Motor neuron (in vitro differentiated cells): ENCODE results near the gene TSC22D2. TPM values are rescaled to one million over a fixed set of nuclear protein-coding genes. Genes with fewer than 3 reads are reported as not detected.
"Not testable (repeated sequence)": the region's sequence is repeated elsewhere in the genome, so short reads cannot be mapped to it uniquely, and the experiment has no call there.

Experiments
- ATAC-seq, 8 experiments: fragments of 200-7000 bp; cut with Tn5 transposase; replicated peaks in 6 of 8; 2 replicates each; pipeline ENCODE4 v1.8.0; 2021; ENCODE audit warnings: mild to moderate bottlenecking in 8 of 8, moderate library complexity in 8 of 8
- H3K27ac ChIP-seq, 2 donors: fragments of 250-450 bp; sonication (Bioruptor Pico); 2 replicates each; pipeline ENCODE4 v1.9.0; 2021; ENCODE audit warnings: antibody characterized with exemption in 2 of 2, mild to moderate bottlenecking in 2 of 2, moderate library complexity in 1 of 2
- H3K4me1 ChIP-seq, 2 donors: fragments of 250-450 bp; sonication (Bioruptor Pico); replicated peaks in 1 of 2; 2 replicates each; pipeline ENCODE4 v1.6.1; 2021; ENCODE audit warnings: antibody characterized with exemption in 2 of 2, mild to moderate bottlenecking in 2 of 2, moderate library complexity in 1 of 2
- H3K4me3 ChIP-seq, 5 donors: fragments of 250-450 bp; sonication (Bioruptor Pico); 2 replicates each; pipeline ENCODE4 v1.9.0; 2021; ENCODE audit warnings: antibody characterized with exemption in 5 of 5, mild to moderate bottlenecking in 5 of 5, moderate library complexity in 4 of 5
- WGBS, 10 experiments: fragments of 450-650 bp; shearing (Covaris generic); methylation state at CpG; one replicate each; pipeline ENCODE4 v1.0.0; 2022; 5-methylcytosine and 5-hydroxymethylcytosine counted together
- in situ Hi-C, 9 experiments: fragments of 400-800 bp; cut with MboI; loops; one replicate each; pipeline ENCODE4 v1.15.0; 2021; ENCODE audit warnings: low sequenced_read_pairs in 9 of 9, low pct_unique_long_range_greater_than_20kb in 2 of 9; ENCODE audit not compliant: unreplicated experiment in 9 of 9
- total RNA-seq, 8 experiments: library from RNA; unstranded; fragments of 300-600 nt; gene quantifications; 2 replicates each; pipeline versions ENCODE4 v1.2.3 to v1.2.4, GENCODE V29; 2022

TSC22D2 gene
- total RNA-seq, 8 experiments from 2014 or later = 10.1 to 33.8 (median 19.1) TPM

DNA sequence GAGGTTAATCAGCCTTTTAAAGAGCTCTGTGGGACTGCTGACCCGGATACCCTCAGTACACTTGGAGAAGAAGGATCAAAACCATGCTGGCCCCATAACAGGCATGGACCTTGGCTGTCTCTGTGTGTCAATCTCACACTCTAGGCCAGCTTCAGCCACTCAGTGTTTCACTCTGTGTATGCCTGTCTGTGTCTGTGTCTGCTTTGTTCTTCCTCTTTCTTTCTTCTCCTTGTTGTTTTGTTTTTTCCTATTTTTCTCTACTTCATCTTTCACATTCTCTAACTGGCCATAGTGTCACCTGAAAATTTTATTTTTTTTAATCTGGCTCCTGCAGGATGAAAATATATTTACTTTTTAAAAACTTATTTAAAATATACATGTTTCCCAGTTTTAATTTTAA, 87.1 kb downstream of the TSC22D2 start:
- ATAC-seq = no peak
- in situ Hi-C loops = loop anchor here in 4 of 9 experiments (10.0 to 25.0 kb wide), 4 partner anchors 250 to 533 kb away; partner anchors contain the start of gene PFN2 (in 1 of the 4)
- H3K4me1 ChIP-seq = no peaks in the 10 kb centered on the region
- 10 to 50% (median 20%) methylated on average over 1 of the region's 1 CpG; no CpG with 5 or more reads in 6 of the 10 experiments for WGBS, 10 experiments
- no peak overlapping the region for H3K27ac ChIP-seq
- no peak overlapping the region for H3K4me3 ChIP-seq

DNA sequence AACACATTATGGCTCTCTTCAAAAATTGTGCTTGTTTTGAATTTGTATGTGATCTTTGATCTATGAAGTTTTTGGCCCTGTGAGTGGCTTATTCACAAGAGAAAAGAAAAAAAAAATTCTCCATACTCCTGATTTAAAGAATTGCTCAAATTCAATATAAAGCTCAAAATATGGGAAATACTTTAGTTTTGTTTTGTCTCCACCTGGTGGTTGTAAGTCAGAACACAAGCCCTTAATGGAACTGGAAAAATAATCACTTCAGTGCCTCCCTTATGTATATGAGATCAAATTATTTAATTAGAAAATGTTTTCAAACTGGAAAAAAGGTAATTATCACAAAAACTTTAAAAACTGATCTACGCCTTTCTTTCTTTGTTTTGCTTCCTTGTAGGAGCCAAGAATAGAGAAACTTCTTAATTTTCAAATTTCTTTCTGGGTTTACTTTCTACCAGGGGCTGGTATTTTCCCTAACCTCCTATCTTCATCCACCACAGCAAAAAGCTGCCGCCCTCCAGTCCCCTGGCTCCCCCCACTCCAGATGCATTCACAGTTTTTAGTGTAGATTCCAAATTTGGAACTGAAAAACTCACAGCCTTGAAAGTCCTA, 87.6 kb downstream of the TSC22D2 start:
- H3K27ac ChIP-seq = no peak overlapping the region
- 0 to 12% (median 2%) methylated on average over 1 to 2 of the region's 2 CpGs; no CpG with 5 or more reads in 2 of the 10 experiments for WGBS, 10 experiments
- H3K4me3 ChIP-seq = no peak overlapping the region
- H3K4me1 ChIP-seq = no peaks in the 10 kb centered on the region
- peak in 1 of 8 experiments; percentile 37 for ATAC-seq
- in situ Hi-C loops = loop anchor here in 4 of 9 experiments (10.0 to 25.0 kb wide), 4 partner anchors 251 to 533 kb away; partner anchors contain the start of gene PFN2 (in 1 of the 4)

DNA sequence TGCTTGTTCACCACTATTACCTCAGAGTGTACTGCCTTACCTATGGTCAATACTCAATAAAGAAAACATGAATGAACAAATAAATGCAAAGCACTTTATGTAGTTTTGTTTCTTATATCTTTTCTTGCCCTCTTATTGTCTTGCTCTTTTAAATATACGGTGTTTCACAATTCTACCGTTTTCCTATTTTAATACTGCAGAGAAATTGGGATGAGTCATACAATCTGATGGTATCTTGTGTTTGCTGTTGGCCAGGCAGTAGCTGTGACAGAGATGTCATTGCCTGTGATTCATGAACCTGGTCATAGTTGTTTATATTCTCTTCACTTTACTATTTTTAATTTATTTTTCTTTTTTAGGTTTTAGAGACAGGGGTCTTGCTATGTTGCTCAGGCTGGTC, 89.9 kb downstream of the TSC22D2 start:
- in situ Hi-C loops = loop anchor here in 4 of 9 experiments (10.0 to 25.0 kb wide), 4 partner anchors 253 to 536 kb away; partner anchors contain the start of gene PFN2 (in 1 of the 4)
- whole genome bisulfite sequencing, 10 experiments = 23 to 100% (median 90%) methylated on average over 1 to 2 of the region's 2 CpGs
- Histone ChIP-seq H3K27ac (no peak overlapping the region), H3K4me1 (no peaks in the 10 kb centered on the region), H3K4me3 (no peak overlapping the region)
- peak in 2 of 8 experiments; percentile 46 to 52 for ATAC-seq

DNA sequence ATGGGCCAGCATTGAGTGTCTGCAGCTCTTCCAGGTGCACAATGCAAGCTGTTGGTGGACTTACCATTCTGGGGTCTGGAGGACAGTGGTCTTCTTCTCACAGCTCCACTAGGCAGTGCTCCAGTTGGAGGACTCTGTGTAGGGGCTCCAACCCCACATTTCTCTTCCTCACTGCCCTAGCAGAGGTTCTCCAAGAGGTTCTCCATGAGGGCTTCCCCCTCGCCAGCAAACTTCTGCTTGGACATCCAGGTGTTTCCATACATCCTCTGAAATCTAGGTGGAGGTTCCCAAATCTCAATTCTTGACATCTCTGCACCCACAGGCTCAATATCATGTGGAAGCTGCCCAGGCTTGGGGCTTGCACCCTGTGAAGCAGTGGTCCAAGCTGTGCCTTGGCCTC, 92.9 kb downstream of the TSC22D2 start:
- ATAC-seq, in situ Hi-C loops, H3K4me1 ChIP-seq, H3K27ac ChIP-seq, H3K4me3 ChIP-seq: not testable (repeated sequence)
- WGBS, 10 experiments = 20 to 86% (median 67%) methylated on average over 1 of the region's 1 CpG; no CpG with 5 or more reads in 7 of the 10 experiments

DNA sequence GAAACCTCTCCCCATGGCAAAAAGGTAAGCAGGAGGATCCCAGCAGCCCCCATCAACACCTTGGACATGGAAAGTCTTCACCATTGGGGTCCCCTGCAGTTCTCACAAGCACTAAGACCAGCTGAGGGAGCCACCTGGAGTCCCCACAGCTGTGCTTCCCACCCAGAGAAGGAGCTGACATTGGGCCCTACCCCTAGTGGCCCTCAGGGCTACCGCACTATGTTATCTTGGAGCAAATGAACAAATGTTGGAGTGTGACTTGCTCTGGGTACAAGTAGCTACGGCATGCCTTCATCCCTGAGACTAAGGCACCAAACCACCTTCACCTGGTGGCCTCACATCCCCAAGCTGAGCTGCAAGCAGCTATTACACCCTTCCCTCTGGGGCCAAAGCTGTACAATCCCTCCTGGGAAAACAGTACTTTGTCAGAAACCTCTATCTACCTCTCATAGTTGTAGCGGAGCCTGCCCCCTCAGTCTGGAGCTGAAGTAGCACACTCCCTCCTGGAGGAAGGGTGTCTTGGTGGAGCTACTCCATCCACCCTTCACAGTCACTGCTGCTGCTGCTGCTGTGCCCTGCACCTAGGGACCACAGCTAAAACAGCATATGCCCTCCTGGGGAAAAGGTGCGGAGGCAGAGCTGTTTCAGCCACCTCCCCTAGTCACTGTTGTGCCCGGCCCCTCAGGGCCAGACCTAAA, 95.5 kb downstream of the TSC22D2 start:
- Histone ChIP-seq H3K4me1 (no peaks in the 10 kb centered on the region), H3K27ac (no peak overlapping the region), H3K4me3 (no peak overlapping the region)
- 100% methylated on average over 1 to 2 of the region's 5 CpGs; no CpG with 5 or more reads in 4 of the 10 experiments for WGBS, 10 experiments
- in situ Hi-C loops = no loop called here
- ATAC-seq = no peak

DNA sequence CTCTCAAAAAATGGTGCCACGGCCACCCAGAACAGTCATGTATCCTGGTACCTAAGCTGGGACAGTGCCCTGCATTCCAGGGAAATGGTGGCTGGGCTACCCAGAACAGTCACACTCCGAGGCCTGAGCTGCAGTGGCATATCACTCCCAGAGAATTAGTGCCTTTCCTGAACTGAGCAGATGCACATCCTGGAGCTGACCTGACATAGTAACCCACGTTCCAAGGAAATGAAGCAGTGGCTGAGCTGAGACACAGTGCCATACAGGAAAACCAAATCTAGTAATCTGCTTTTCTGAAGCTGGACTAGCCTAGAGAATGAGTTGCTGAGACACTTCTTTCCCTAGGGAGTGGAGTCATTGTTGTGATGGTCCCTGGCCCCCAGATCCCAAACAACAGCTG, 96.4 kb downstream of the TSC22D2 start:
- Histone ChIP-seq H3K4me1 (no peaks in the 10 kb centered on the region), H3K4me3 (no peak overlapping the region), H3K27ac (no peak overlapping the region)
- in situ Hi-C loops = no loop called here
- ATAC-seq = no peak
- WGBS, 10 experiments = 20 to 100% (median 72%) methylated on average over 1 to 3 of the region's 3 CpGs; no CpG with 5 or more reads in 1 of the 10 experiments

DNA sequence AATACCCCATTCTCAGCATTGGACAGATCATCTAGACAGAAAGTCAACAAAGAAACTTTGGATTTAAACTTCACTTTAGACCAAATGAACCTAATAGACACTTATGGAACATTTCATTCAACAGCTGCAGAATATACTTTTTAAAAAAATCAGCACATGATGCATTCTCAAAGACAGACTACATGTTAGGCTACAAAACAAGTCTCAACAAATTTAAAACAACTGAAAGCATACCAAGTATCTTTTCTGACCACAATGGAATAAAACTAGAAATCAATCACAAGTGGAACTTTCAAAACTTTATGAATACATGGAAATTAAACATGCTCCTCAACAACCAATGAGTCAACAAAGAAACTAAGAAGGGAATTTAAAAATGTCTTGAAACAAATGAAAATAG, 100.3 kb downstream of the TSC22D2 start:
- Histone ChIP-seq H3K4me3 (no peak overlapping the region), H3K27ac (no peak overlapping the region), H3K4me1 (no peaks in the 10 kb centered on the region)
- in situ Hi-C loops = no loop called here
- no peak for ATAC-seq

DNA sequence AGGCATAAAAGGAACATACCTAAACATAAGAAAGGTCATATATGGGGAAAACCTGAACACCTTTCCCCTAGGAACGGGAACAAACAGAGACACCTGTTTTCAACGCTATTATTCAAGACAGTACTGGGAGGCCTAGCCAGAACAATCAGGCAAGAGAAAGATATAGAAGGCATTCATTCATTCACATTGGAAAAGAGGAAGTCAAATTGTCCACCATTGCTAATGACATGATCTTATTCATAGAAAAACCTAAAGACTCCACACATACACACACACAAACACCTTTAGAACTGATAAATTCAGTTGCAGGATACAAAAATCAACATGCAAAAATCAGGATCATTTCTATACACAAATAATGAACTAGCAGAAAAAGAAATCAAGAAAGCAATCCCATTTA, 101.7 kb downstream of the TSC22D2 start:
- Histone ChIP-seq H3K27ac (no peak overlapping the region), H3K4me1 (no peaks in the 10 kb centered on the region), H3K4me3 (no peak overlapping the region)
- in situ Hi-C loops = no loop called here
- WGBS, 10 experiments = 76 to 100% (median 93%) methylated on average over 2 of the region's 2 CpGs; no CpG with 5 or more reads in 1 of the 10 experiments
- no peak for ATAC-seq

DNA sequence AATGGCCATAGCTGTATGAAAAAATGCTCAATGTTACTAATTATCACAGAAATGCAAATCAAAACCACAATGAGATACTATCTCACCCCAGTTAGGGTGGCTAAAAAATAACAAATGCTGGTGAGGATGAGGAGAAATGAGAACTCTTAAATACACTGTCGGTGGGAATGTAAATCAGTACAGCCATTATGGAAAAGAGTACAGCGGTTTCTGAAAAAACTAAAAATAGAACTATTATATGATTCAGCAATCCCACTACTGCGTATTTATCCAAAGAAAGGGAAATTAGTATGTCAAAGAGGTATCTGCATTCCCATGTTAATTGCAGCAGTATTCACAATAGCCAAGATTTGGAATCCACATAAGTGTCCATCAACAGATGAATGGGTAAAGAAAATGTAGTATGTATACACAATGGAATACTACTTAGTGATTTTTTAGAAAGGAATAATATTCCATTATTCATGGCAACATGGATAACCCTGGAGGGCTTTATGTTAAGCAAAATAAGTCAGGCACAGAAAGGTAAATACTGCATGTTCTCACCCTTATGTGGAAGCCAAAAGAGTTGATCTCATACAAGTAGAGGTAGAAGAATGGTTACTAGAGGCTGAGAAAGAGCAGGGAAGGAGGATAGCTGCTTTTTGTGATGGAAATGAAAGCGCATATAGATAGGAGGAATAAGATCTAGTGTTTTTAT, 103.2 kb downstream of the TSC22D2 start:
- in situ Hi-C loops = no loop called here
- 24 to 100% (median 47%) methylated on average over 1 to 4 of the region's 4 CpGs for WGBS, 10 experiments
- no peak overlapping the region for H3K4me3 ChIP-seq
- no peaks in the 10 kb centered on the region for H3K4me1 ChIP-seq
- H3K27ac ChIP-seq = no peak overlapping the region
- peak in 6 of 8 experiments; percentile 39 to 99 (median 80) for ATAC-seq

DNA sequence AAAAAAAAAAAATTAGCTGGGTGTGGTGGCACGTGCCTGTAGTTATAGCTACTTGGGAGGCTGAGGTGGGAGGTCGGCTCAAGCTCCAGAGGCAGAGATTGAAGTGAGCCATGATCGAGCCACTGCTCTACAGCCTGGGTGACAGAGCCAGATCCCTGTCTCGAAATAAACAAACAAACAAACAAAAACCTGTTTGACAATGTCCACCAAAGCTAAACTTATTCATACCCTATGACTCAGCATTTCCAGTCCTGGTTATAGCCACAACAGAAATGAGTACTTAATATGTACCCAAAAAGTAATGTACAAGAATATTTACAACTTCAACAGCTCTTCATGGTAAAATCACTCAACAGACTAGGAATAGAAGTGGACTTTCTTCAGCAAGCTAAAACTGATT, 107.1 kb downstream of the TSC22D2 start:
- in situ Hi-C loops = no loop called here
- ATAC-seq = no peak
- 67 to 90% (median 83%) methylated on average over 1 to 4 of the region's 4 CpGs; no CpG with 5 or more reads in 4 of the 10 experiments for WGBS, 10 experiments

More for the DNA sequence above, 107.1 kb downstream of the TSC22D2 start:
- no peak overlapping the region for H3K4me3 ChIP-seq
- H3K4me1 ChIP-seq = no peaks in the 10 kb centered on the region
- H3K27ac ChIP-seq = no peak overlapping the region

Other genes with a start within 250 kb of the TSC22D2 start
- gene SERP1, start 138.2 kb downstream of the TSC22D2 start, total RNA-seq = 100 to 1,000 TPM in 1 of 8 experiments, 10 to 100 TPM in 7; 61.9 to 109 (median 85.0) TPM
- gene EIF2A, start 138.5 kb downstream of the TSC22D2 start, total RNA-seq = 100 to 1,000 TPM in 4 of 8 experiments, 10 to 100 TPM in 4; 61.7 to 128 (median 97.5) TPM
- 100 to 1,000 TPM in 1 of 8 experiments, 10 to 100 TPM in 7; 36.5 to 113 (median 49.9) TPM for gene SELENOT, start 195.0 kb downstream of the TSC22D2 start, total RNA-seq